ENCODE data around the gene OMP. TPM values are rescaled to one million over a fixed set of nuclear protein-coding genes. Genes with fewer than 3 reads are reported as not detected.

OMP gene
- polyA plus RNA-seq, 4 donors, result 0.43 to 1.2 TPM; not detected in 2

GRCh38 chr11:77150836-77151235, 48.2 kb downstream of the OMP start:
- no peak for DNase-seq (ENCODE audit: low read depth in 4 of 4, low spot score in 2 of 4)

GRCh38 chr11:77151804-77152509, 49.3 kb downstream of the OMP start:
- no peak for DNase-seq (ENCODE audit: low read depth in 4 of 4, low spot score in 2 of 4)

GRCh38 chr11:77152846-77153245, 50.2 kb downstream of the OMP start:
- no peak for DNase-seq (ENCODE audit: low read depth in 4 of 4, low spot score in 2 of 4)

Other genes with a start within 250 kb of the OMP start
- 10 to 100 TPM; 12.9 to 17.4 (median 15.0) TPM for gene ACER3, start 241.9 kb upstream of the OMP start, polyA plus RNA-seq (ENCODE audit: insufficient read length in 4 of 4)
- not detected for gene B3GNT6, start 68.4 kb upstream of the OMP start, polyA plus RNA-seq (ENCODE audit: insufficient read length in 4 of 4)
- 10 to 100 TPM; 22.8 to 37.4 (median 26.5) TPM for gene CAPN5, start 35.9 kb upstream of the OMP start, polyA plus RNA-seq (ENCODE audit: insufficient read length in 4 of 4)
- 1 to 10 TPM; 1.9 to 4.6 (median 3.2) TPM for gene MYO7A, start 25.4 kb downstream of the OMP start, polyA plus RNA-seq (ENCODE audit: insufficient read length in 4 of 4)
- under 1 TPM in 2 of 4 donors, not detected in 2; 0.13 to 0.46 TPM for gene GDPD4, start 198.8 kb downstream of the OMP start, polyA plus RNA-seq (ENCODE audit: insufficient read length in 4 of 4)

Measured in left renal cortex interstitium (tissue), 4 donors.